Activated CD4-positive, CD25-positive, alpha-beta regulatory T cell treated with anti-CD3 and anti-CD28 coated beads, Interleukin-2, amount 50 U/mL, for 72 hours (primary cell): ENCODE data around the gene COL6A1.

Experiments used
- DNase-seq: peaks from one replicate; pipeline ENCODE4 v3.0.0; 2021

The COL6A1 gene

DNA sequence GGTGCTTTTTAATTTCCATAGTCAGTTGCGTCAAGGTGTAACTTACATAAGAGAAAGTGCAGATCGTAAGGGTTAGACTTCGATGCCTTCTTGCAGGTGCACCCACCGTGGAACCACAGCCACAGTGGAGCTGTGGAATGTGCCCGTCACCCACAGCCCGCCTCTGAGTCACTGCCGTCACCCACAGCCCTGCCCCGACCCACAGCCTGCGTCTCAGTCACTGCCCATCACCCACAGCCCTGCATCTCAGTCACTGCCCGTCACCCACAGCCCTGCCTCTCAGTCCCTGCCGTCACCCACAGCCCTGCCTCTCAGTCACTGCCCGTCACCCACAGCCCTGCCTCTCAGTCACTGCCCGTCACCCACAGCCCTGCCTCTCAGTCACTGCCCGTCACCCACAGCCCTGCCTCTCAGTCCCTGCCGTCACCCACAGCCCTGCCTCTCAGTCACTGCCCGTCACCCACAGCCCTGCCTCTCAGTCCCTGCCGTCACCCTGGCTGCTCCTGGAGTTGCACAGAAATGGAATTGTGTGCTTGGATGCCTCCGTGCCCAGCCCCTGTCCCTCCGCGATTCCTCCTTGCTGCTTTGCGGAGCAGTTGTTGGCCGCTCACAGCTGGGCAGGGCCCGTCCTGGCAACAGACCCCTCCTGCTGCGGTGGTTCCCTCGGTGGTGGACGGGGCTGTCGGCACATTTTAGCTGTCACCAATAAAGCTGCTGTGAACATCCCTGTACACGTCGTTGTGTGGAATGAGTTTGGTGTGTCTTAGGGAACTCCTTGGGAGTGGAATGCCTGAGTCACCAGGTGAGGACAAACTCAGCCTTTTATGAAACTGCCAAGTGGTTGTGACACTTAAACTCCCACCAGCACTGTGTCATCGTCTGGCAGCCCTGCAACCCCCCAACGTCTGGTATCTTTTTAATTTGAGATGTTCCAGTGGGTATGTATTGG, 71.4 kb downstream of the COL6A1 start:
- DNase-seq, result no peak

GRCh38 chr21:46054031-46054430, 72.5 kb downstream of the COL6A1 start:
- no peak for DNase-seq

- no peak for DNase-seq
Observed at GRCh38 chr21:46054451-46054881, 72.9 kb downstream of the COL6A1 start.
